Activated T-helper 1 cell treated with anti-CD3 and anti-CD28 coated beads, Interleukin-2, amount 50 U/mL, for 16 hours (primary cell): ENCODE measurements around the gene RERE.
"Not testable (repeated sequence)": the region's sequence is repeated elsewhere in the genome, so short reads cannot be mapped to it uniquely, and the experiment has no call there.

ENCODE experiments used
- DNase-seq, 2 donors: peaks; one replicate each; pipeline ENCODE4 v3.0.0-alpha.2; 2020; ENCODE audit warnings: low read depth in 1 of 2, low spot score in 1 of 2

The RERE gene

DNA sequence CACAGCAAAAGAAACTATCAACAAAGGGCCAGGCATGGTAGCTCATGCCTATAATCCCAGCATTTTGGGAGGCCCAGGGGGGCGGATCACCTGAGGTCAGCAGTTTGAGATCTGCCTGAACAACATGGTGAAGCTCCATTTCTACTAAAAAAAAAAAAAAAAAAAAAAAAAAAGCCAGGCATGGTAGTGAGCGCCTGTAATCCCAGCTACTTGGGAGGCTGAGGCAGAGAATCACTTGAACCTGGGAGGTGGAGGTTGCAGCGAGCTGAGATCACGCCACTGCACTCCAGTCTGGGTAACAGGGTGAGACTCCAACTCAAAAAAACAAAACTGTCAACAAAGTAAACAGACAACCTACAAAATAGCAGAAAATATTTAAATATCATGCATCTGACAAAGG, 122.0 kb downstream of the RERE start:
- not testable (repeated sequence) for DNase-seq

DNA sequence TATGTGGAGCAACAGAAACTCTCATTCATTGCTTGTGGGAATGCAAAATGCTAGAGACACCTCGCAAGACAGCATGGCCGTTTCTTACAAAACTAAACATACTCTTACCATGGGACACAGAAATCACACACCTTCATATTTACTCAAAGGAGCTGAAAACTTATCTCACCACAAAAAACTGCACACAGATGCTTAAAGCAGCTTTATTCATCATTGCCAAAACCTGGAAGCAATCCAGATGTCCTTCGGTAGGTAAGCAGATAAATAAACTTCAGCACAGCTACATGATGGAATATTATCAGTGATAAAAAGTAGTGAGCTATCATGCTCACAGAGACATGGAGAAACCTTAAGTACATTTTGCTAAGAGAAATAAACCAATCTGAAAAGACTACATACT, 124.3 kb downstream of the RERE start:
- DNase-seq: no peak

DNA sequence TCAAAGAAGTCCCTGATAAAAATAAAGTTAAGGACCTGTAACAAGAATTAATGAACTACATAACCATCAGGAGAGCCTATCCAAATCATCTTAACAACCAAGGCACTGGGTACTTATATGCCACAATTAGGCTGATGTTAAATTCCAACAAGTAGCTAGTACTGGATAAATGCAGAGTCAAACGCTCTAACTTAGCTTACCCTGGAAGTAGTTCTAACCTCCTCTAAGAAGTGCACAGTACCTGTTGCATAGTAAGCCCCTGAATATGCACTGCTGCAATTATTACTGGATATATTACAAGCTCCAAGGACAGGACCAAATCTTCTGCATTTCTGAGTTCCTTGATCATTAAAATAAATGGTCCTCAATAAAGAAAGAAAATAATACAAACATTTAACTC, 125.8 kb downstream of the RERE start:
- DNase-seq: no peak

DNA sequence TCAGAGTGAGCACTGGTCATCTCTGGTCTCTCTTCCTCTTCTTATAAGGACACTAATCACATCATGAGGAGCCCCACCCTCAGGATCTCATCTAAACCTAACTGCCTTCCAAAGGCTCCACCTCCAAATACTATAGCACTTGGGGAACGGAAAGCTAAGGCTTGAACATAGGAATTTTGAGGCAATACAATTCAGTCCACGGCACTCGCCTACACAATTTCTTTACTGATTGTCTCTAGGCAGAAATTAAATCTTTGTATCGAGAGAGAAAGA, 127.3 kb downstream of the RERE start:
- no peak for DNase-seq

DNA sequence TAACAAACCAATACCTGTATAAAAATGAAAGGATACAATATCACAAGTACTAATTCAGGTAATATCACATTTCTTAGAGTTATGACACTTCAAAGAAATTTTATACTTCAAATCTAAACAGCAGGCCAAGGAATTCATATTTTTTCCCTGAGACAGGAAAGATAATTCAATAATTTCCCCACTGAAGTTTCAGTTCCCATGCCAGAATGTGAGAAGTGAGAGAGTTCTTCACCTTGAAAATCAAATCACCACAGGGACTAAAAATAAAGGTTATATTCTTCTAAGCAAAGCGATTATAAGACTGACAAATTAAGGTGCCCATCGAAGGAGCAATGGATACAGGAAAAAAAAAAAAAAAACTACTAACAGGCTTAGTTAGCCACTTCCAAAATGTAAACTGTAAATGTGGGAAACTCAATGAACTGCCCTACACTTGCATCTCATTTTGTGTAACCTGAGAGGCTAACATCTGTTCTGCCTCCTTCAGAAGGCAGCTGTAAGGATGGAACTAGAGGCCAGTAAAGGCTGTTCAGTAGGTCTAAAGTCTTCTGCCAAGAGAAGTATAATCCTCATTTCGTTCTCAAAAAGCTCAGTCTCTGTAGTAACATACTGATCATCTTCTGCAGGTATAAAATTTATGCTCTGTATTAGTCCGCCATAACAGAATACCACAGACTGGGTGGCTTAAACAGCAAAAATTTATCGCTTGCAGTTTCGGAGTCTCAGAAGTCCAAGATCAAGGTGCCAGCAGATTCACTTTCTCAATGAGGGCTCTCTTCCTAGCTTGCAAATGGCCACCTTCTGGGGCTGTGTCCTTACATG, 127.8 kb downstream of the RERE start:
- no peak for DNase-seq

DNA sequence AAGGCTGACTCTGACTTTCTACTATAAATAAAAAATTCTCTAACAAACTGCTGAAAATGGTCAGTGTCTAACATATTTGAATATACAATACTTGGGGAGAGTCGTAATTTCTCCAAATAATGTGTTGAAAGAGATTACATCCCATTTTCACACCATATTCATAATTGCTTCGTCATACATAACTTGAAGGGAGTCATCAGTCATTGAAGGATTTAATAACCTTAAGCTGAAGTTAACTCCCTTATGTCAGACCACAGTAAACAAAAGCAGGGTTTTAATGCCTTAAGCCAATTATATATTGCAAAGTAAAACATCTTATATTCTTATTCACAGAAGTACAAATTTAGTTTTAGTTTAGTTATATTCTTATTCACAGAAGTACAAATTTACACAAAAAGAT, 129.9 kb downstream of the RERE start:
- DNase-seq: no peak

DNA sequence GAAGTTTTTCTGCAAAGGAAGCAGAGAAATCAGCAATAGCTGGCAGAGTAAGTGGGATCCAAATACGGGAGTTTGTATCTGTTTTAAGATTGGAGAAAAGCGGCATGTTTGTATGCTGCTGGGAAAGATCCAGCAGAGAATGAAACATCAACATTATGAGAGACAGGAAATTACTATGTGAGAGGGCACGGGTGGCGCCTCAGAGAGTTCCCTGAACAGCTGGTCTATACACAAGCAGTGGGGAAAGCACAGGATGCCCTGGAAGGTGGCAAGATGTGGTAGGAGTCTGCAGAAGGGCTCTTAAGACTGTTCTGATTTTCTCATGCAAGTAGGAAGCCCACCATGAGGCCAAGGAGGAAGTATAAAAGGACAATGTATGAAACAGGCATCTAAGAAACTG, 130.4 kb downstream of the RERE start:
- DNase-seq: no peak

DNA sequence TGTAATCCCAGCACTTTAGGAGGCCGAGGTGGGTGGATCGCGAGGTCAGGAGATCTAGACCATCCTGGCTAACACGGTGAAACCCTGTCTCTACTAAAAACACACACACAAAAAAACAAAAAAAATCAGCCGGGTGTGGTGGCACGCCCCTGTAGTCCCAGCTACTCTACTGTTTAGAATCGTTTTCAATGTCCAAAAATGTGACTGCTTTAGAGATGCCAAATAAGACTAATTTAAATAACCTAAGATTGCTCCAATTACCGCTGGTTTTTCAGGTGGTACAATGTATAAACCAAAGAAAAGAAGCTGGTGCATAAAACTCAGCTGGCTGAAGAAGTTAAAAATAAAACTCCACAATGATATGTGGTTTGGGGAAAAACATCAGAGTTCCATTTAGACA, 132.0 kb downstream of the RERE start:
- no peak for DNase-seq

DNA sequence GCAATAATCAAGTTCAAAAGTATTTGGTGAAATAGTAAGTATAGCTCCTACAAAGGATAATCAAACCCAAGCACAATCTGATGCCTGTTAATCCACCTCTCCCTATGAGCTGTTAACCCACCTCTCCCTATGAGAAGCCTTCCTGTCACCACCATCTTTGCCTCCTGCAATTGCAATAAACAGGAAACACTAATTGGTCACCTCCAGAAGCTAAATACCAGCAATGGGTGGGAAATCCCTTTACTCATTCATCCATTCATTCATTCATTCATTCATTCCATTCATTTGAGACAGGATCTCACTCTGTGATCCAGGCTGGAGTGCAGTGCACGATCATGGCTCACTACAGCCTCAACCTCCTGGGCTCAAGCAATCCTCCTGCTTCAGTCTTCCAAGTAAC, 132.8 kb downstream of the RERE start:
- no peak for DNase-seq

DNA sequence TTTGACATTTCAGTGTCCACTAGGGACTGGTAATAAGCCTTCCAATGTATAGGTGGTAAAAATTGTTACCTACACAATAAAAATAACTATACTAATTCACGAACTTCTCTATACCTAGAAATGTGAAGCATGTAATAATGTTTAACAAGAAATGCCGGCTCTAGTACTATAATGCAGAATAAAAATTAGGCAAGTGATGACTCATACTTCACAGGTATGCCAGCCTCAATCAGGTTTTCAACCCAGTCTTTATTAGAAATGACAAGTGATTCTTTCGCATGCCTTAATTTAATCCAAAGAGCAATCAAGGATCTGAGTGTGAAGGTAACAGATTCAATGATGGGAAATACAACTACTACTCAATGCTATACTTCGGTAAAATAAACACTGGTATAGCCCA, 134.9 kb downstream of the RERE start:
- no peak for DNase-seq

DNA sequence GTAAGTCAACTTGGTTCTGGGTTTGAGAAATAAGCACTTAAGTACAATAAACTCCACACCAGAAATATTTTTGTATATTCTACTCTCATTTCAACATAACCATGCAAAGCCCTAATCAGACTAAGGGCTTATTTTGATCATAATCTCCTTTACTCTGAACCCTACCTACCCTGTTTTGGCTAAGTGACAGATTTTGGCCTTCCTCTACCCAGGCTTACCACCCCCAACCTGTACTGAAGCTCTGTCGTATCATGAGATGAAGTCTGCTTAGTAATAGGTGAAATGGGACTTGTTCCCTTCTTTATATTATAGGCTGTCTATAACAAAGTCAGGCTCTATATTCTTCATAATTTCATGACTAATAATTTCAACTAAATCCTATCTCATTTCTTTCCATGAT, 135.5 kb downstream of the RERE start:
- DNase-seq: no peak

DNA sequence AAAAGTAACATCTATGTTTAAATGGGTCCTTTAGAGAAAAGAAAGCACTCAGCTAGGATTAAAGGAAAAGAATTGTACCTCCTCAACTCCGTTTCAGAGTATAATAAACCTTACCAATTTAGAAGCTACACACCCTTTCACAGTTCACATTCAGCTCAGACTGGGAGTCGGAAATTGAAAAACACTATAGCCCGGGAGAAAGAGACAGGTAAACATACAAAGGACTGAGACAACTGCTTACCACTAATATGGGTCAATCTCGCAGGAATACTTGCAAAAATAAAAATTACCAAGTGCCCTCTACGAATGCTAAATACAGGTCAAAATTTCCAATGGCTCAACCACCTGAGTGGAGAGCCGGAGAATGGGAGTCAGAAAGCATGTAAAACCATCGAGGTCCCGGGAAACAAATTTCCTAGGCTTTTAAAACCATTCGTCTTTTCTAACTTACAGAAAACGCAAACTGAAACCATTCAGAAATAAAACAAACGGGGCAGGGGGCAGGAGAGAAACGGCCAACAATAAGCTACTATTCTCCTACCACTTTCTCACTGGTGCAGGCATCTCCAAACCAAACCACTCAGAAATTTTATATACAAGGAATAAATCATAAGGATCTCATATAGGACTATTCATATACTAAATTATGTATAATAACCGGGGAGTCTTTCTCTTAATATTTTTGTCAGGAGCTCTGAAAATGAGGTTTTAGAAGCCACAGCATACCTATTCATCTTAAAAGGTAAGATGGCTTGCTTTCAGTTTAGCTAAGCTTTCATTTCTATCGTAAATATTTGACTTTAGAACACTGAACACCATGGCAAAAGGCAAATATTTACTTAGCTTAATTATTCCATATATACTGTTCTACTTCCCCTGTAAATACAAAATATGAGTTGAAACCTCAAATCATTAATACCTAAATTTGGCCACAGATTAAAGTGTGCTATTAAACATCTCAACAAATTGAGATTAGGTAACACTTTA, 136.5 kb downstream of the RERE start:
- no peak for DNase-seq

DNA sequence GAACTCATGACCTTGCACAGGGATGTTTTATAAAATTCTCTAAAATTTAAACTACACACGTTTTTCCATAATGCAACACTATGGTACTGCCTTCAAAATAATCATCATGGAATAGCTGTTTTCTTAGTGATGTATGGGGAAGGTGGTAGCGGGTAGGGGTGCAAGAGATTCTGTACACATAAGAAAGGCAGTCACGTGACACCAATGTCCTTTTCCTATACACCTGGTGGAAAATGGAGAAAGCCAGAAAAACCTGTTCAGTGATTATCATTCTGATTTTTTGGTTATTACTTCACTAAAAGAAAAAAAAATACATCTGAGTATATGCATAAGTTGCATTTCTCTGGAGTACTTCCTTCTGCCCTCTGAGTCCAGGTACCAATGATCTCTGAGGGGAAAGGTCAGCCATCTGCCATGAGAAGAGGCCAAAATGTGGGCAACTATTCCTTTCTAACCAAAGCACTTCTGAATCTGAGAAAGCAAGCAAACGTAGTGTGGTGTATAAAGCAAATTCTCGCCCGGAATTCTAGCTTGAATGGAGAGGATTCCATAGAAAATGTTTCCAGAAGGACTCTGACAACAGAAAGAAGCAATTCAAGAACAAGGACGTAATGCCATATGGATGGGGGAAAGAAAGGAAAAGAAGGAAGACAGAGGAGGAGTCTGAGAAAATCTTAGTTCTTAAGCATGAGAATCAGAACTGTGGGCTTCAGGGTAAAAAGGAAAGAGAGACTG, 137.3 kb downstream of the RERE start:
- DNase-seq: no peak

DNA sequence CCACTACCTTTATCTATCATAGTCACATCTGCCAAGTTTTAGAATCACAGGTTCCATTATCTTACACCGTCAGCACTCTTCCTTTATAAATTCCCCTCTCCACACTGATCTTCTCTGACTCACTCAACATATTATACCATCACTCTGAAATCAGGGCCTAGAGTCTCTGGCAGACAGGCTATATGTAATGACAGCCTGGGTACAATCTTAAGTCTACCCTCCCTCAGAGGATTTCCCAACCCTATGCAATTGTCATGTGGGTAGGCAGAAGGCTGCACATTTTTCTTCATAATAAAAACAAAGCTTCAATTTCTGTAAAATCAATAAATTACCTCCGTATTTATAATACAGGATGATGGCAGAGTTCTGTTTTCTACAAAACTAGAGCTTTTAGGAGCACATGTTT, 138.0 kb downstream of the RERE start:
- DNase-seq: no peak

DNA sequence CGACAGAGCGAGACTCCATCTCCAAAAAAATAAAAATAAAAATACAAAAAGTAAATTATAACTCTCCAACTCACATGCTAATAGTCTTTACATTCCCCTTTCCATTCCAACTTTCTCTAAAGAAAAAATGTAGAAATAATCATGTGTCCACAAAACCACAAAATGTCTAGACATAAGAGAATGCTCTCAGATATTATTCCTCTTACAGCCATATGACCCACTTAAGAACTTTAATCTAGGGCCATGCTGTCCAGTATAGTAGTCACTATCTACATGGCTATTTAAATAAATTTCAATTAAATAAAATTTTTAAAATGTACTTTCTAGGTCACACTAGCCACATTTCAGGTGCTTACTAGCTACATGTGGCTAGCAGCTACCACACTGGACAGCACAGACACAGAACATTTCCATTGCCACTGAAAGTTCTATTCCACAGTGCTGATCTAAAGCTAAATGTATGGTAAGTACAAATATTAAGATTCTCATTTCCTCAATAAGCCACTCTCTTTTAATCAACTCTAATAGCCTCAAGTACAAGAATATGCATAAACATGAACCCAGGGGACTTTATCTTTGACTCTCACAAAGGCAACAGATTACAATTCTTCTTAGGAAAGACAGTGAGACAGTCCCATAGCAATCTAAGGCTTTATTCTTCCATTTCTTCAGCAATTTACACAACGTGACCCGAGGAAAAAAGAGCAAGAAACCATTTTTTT, 138.6 kb downstream of the RERE start:
- DNase-seq: no peak

DNA sequence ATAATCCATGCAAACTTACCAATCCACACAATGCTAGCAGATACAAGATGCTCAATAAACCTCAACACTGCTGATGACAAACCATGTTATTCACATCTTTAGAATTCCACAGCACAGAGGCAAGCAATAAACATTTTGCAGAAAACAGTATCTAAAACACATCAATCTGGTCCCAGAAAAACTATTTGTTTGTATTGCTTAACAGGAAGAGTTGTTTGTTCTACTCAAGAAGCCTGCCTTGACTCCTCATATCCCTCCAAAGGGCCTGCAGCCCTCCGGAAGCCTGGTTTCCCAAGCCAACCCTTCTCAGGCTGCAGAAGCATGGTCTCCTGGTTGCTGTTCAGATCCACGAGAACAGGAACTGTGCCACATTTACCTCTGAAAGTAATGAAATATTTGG, 139.7 kb downstream of the RERE start:
- no peak for DNase-seq

DNA sequence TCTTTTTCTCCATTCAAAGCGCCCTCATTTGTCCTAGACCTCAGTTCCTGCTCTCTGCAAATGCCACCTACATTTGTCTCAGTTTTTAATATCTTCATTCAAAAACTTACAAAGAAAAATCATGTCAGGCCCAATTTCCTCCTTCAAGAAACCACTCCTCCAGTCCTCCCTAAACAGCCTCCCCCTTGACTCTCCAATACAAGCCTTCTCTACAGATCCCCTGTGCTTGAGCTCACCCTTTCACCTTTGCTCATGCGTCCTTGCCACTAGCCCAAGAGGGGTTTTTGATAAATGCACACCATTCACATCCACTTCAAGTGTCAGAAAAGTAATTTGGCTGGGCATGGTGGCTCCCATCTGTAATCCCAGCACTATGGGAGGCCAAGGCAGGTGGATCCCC, 140.6 kb downstream of the RERE start:
- no peak for DNase-seq

DNA sequence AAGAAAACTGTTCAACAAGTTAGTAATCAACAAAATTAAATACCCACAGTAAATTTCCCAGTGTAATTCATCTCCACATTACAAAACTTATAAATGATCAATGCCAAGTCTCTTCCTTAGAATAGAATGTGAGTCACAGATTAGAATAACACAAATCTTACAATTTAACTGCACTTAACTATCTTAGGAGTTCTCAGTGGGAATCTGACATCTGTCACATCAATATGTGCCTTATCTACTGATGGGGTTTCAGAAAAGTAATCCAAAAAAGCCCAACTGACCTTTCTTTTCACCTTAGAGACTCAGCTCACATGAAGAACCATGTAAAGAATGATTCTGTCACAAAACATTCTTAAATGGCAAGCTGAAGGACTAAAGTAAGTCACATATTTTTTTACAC, 141.4 kb downstream of the RERE start:
- no peak for DNase-seq

DNA sequence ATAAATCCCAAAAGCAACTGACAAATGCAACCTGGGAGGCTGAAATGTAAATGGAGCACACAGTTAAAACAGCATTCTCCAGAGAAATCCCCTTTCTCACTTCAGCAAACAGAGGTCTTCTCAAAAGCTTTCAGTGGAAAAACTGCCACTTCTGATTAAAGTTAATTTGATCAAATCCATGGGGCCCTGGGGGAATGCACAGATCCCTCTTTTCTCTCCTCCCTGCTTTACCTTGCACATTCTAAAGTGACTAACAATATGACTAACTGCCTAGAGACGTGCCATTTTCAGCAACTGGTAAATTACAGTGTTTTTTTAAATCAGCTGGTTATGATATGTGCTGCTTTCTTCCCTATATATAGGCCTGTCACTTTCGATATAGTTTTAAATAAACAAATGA, 142.5 kb downstream of the RERE start:
- DNase-seq: no peak

DNA sequence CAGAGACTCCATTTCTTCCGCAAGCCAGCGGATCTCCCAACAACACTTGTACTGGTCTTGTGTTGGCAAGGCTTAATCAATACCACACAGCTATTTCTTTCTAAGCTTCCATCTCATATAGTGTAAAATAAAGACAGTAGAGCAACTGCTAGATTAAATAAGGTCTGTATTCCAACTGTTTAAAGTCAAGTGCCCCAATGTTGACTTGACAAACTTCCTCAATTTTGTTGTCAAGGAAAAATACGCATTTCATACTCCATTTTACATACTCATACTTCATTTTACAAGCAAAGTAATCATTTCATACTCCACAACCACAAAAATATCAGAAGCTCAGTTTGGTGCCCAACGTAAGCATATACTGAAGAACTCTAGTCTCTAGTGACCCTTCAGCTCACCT, 143.0 kb downstream of the RERE start:
- no peak for DNase-seq

DNA sequence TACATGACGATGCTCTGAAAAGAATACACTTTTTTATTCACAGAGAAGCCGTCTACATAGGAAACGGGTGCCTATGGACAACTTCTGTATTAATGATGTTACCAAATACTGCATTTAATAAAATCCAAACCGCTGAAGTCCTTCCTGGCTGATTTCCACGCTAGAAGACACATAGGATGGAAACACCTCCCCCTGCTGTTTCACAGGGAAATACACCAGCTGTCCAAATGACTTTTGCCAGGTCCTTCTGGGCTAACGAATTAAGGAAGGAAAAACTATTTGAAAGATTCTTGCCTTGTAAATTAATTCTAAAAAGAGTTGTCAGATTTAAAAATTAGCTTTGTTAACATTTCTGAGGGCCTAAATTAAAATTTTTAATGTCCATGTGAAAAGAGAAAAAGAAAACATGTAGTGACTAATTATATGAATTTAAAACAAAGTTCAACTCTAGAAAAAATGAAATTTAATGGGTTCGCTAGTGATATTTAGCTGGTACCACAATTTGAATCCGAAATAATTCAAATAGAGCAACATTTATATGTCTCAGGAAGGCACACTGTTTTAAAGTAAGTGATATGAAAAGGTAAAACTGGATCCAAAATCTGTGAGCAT, 146.0 kb downstream of the RERE start:
- DNase-seq: no peak
